ENCODE results near the gene ZNF511. TPM values are rescaled to one million over a fixed set of nuclear protein-coding genes. Genes with fewer than 3 reads are reported as not detected.

The ZNF511 gene, protein sequence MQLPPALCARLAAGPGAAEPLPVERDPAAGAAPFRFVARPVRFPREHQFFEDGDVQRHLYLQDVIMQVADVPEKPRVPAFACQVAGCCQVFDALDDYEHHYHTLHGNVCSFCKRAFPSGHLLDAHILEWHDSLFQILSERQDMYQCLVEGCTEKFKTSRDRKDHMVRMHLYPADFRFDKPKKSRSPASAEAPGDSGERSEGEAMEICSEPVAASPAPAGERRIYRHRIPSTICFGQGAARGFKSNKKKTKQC
- total RNA-seq = 62.7 and 75.6 TPM in 2 replicates
- long read RNA-seq, transcript ZNF511-202 (6 exons, 1,520 nt) = major isoform, 5 of 12 reads
- long read RNA-seq, partial matches to known transcripts = 3 of 12 reads
- long read RNA-seq, other reads (novel, unspliced or antisense) = 2 of 12 reads

DNA sequence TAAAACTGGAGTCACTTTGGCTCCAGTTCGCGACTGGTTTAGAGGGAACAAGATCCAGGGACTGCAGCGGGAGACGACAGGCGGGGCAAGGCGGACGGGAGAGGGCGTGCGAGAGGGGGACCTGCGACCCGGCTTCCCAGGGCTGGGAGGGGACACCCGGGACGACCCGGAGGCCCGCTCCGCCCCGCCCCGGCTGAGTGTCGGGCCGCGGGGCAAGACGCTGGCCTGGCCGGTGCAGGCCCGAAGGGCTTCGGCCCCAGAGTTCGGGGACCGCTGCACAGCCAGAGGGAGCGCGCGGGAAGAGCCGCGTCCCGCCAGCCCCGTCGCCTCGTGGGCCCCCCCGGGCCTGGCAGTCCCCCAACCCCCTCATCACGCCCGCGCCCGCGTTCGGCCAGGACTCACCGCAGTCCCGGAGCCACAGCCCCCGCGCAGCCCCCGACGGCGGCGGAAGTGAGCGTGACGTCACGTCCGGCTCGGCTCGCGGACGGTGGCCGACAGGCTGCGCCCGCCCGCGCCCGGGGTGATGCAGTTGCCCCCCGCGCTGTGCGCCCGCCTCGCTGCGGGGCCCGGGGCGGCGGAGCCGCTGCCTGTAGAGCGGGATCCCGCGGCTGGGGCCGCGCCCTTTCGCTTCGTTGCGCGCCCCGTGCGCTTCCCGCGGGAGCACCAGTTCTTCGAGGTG lies at the start of gene ZNF511, which contains the start of gene TUBGCP2:
Gene ZNF511 (plus strand): TSS at position 494 of the 679 bp plus-strand sequence. CDS start 30 bp downstream, at position 524.
Gene TUBGCP2 (minus strand): TSS at position 452 of the 679 bp plus-strand sequence. CDS start 5,931 bp downstream, outside the sequence.
- peaks cover 13% of the 10 kb centered on the region for H3K4me1 Mint-ChIP-seq
- H3K36me3 Mint-ChIP-seq (ENCODE audit: low read depth) = peaks cover 4% of the 10 kb centered on the region
- peak within 1 kb of the TSS; percentile 97 for H3K27ac Mint-ChIP-seq (ENCODE audit: unreplicated experiment)
- H3K4me3 Mint-ChIP-seq = peak within 1 kb of the TSS; percentile 94
- no peaks in the 10 kb centered on the region for H3K27me3 Mint-ChIP-seq (ENCODE audit: low read depth)
- H3K9me3 Mint-ChIP-seq = no peaks in the 10 kb centered on the region
- peak; percentile 78 for DNase-seq (ENCODE audit: low read depth, low spot score)
- TF ChIP-seq, protein P1, sequence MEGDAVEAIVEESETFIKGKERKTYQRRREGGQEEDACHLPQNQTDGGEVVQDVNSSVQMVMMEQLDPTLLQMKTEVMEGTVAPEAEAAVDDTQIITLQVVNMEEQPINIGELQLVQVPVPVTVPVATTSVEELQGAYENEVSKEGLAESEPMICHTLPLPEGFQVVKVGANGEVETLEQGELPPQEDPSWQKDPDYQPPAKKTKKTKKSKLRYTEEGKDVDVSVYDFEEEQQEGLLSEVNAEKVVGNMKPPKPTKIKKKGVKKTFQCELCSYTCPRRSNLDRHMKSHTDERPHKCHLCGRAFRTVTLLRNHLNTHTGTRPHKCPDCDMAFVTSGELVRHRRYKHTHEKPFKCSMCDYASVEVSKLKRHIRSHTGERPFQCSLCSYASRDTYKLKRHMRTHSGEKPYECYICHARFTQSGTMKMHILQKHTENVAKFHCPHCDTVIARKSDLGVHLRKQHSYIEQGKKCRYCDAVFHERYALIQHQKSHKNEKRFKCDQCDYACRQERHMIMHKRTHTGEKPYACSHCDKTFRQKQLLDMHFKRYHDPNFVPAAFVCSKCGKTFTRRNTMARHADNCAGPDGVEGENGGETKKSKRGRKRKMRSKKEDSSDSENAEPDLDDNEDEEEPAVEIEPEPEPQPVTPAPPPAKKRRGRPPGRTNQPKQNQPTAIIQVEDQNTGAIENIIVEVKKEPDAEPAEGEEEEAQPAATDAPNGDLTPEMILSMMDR (conservative IDR thresholded peaks at IDR 0.05) = peak; percentile 14

DNA sequence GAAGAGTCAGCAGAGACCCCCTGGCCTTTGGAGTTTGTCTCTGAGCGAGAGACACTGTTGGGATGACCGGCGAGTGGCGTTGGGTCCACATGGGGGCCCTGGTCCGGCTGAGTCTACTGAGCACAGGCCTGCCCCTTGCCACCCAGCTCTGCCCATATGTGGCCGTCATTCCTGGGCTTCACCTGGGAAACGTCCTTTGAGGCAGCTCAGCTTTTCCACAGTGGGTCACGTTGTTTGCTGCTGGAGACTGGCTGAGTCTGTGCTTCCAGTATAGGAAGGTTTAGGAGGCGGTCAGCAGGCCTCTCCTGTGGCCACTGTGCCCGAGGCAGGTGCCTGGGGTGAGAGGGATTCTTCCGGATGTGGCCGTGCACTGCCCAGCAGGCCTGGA lies 49.1 kb upstream of the ZNF511 start:
- H3K27me3 Mint-ChIP-seq (ENCODE audit: low read depth) = peaks cover 46% of the 10 kb centered on the region
- no peaks in the 10 kb centered on the region for H3K36me3 Mint-ChIP-seq (ENCODE audit: low read depth)
- TF ChIP-seq, protein P1 (conservative IDR thresholded peaks at IDR 0.05) = no peak
- no peak for DNase-seq (ENCODE audit: low read depth, low spot score)
- peak overlapping the region; percentile 76 for H3K4me3 Mint-ChIP-seq
- H3K27ac Mint-ChIP-seq (ENCODE audit: unreplicated experiment) = no peak overlapping the region
- peaks cover 13% of the 10 kb centered on the region for H3K4me1 Mint-ChIP-seq
- no peaks in the 10 kb centered on the region for H3K9me3 Mint-ChIP-seq

DNA sequence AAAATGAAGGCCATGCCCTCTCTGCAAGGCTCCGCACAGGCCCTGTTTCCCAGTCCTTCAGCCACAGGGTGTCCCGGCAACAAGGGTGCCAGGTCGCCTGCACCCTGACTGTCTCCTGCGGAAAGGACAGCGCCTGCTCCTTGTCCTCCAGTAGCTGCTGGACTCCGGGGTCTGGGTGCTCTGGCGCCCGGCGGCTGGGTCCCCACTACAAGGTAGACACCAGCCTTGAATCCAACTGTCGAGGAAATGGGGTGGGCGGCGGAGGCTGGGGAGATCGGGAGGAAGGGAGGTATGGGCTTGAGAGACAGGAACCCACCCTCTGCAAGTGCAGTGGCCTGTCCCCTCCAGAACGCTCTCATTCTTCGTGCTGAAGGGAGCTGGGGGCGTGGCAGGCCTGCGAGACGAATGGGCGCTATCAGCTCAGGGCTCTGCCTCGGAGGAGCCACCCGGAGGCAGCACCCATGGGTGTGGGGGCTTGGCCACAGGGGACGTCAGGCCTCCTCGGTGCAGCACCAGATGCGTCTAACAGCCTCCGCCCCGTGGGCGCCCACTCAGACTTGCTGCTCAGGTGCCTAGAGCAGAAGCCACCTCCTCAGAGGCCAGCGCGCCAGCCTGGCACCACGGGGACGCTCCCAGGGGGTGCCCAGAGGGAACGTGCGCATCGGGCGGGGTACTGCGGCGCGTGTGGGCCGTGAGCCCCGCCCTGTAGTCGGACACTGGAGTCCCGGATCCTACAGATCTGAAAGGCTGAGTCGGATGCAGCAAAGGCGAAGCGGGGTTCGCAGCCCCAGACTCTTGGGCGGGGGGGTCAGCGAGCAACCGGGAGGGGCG lies 47.6 kb upstream of the ZNF511 start:
- H3K9me3 Mint-ChIP-seq = no peaks in the 10 kb centered on the region
- no peaks in the 10 kb centered on the region for H3K36me3 Mint-ChIP-seq (ENCODE audit: low read depth)
- H3K27me3 Mint-ChIP-seq (ENCODE audit: low read depth) = peaks cover 49% of the 10 kb centered on the region
- H3K27ac Mint-ChIP-seq (ENCODE audit: unreplicated experiment) = no peak overlapping the region
- H3K4me1 Mint-ChIP-seq = peaks cover 9% of the 10 kb centered on the region
- TF ChIP-seq, protein P1 (conservative IDR thresholded peaks at IDR 0.05) = no peak
- DNase-seq (ENCODE audit: low read depth, low spot score) = peak; percentile 25
- peak overlapping the region; percentile 59 for H3K4me3 Mint-ChIP-seq

DNA sequence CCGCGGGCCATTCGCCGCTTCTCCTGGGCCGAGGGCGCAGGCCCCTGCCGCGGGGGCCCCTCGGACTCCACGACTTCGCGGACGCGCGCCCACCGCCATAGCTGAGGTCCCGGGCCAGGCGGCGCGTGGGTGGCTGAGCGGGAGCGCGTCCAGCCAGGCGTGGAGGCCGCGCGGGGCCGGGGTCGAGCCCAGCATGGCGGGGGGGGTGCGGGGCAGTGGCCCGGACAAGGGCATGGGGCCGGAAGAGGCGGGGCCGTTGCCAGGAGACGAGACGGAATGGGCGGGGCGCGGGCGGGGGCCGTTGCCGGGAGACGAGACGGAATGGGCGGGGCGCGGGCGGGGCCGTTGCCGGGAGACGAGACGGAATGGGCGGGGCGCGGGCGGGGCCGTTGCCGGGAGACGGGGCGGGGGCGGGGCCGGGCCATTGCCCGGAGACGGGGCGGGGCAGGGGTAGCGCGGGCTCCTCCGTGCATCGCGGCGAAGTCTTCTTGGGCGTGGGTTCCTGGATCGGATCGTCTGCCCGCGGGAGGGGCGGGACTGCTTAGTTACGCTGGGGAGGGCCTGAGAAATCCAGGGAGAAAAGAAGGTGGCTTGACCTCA lies 46.9 kb upstream of the ZNF511 start:
- Mint-ChIP-seq H3K27ac (ENCODE audit: unreplicated experiment) (no peak overlapping the region), H3K4me3 (peak overlapping the region; percentile 83), H3K36me3 (ENCODE audit: low read depth) (no peaks in the 10 kb centered on the region), H3K9me3 (no peaks in the 10 kb centered on the region), H3K4me1 (peaks cover 9% of the 10 kb centered on the region), H3K27me3 (ENCODE audit: low read depth) (peaks cover 44% of the 10 kb centered on the region)
- DNase-seq (ENCODE audit: low read depth, low spot score) = peak; percentile 70
- TF ChIP-seq, protein P1 (conservative IDR thresholded peaks at IDR 0.05) = no peak

DNA sequence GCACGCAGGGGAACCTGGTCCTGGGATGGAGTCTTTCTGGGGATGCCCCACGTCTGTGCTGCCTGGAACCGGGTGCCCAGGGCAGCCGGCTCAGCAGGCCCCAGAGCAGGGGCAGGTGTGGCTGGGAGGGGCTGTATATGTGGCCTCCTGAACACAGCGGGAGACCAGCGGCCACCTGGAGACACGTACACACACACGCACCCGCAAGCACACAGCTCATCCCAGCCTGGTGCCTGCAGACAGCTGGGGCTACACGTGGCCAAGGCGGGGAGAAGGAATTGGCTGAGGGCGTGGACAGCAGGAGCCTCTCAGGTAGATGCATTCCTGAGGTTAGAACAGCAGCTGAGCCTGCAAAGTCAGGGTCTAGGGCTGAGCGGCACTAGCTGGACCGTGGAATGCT lies 46.0 kb upstream of the ZNF511 start:
- Mint-ChIP-seq H3K27me3 (ENCODE audit: low read depth) (peaks cover 36% of the 10 kb centered on the region), H3K27ac (ENCODE audit: unreplicated experiment) (no peak overlapping the region), H3K36me3 (ENCODE audit: low read depth) (no peaks in the 10 kb centered on the region), H3K9me3 (no peaks in the 10 kb centered on the region), H3K4me3 (peak overlapping the region; percentile 83), H3K4me1 (peaks cover 9% of the 10 kb centered on the region)
- DNase-seq (ENCODE audit: low read depth, low spot score) = no peak
- TF ChIP-seq, protein P1 (conservative IDR thresholded peaks at IDR 0.05) = no peak

All from neural crest cell (in vitro differentiated cells).